NCI-H2081 (cell line): ENCODE results near the gene EGFR.

Experiments
- DNase-seq, 2 experiments: peaks; one replicate each; lab custom pipeline; 2025; lab: John Stamatoyannopoulos, UW

EGFR gene

GRCh38 chr7:55081472-55082227 is 62.8 kb downstream of the EGFR start:
- DNase-seq, result no peak

DNA sequence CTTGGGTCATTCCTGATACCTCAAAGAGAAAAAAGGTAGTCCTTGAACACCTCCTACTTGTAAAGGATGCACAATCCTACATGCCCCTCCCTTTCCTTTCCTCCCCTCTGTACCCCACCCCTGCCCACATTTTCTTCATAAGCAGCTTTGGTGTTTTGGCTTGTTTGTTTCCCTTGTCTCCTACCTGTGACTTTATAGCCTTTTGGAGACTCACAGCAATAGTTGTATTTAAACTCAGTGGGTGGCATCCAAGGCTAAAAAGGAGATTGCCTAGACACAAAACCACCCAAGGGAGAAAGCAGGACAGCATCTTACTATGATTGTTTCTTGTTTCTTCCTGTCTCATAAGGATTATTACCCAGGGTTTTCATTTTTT is 63.4 kb downstream of the EGFR start:
- DNase-seq, result no peak

GRCh38 chr7:55083206-55083605 is 64.4 kb downstream of the EGFR start:
- DNase-seq, result no peak

DNA sequence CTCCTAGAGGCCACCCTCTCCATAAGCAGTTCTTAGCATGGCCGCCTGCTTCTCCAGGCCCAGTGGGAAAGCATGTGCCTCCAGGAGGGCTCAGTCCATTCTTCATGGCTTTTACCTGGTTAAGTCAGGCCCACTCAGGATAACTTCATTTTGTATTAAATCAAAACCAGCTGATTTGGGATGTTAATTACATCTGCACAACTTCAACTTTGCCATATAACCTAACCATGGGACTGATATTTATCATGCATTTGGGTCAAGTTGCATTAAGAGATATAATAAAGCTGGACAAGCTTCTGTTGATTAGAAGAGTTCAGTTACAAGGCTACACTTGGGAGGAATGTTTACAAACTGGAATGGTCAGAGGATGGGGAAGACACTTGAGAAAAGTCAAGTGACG is 65.5 kb downstream of the EGFR start:
- no peak for DNase-seq

DNA sequence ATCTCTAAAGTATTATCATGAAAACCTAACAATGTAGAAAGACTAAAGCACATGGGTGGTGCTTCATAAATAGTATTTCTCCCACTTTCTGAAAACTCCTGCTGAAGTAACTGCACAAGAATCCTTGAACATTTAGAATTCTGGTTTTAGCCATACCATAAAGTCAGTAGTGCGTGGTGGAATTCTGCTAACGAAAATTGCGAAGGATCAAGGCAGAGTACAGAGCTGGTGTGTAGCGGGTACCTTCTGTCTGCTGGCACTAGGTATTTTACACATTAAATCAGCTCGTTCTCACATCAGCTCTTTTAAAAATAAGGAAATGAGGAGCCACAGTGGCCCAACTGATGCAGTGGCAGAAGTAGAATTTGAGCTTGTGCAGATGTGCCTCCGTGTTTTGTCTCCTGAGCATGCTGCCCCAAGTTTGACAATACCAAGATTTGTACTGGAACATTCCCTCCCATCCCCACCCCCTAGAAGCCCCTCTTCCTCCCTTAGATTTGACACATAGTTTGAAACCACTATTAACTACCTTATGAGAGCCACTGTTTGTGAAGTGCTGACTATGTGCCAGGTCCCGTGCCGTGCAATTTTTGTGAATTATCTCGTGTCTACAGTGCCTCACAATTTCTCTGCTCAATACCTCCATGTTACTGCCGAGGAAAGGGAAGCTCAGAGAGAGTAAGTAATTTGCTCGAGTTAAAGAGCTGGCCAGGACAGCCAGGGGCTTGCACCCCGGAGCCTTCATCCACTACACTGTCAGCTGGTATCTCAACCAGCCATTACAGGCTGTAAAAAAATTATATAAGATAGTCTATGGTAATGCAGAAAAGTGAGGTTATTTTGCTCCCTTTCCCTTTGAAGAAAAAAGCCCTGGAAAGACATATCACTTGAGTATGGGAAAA is 66.9 kb downstream of the EGFR start:
- DNase-seq, result no peak

DNA sequence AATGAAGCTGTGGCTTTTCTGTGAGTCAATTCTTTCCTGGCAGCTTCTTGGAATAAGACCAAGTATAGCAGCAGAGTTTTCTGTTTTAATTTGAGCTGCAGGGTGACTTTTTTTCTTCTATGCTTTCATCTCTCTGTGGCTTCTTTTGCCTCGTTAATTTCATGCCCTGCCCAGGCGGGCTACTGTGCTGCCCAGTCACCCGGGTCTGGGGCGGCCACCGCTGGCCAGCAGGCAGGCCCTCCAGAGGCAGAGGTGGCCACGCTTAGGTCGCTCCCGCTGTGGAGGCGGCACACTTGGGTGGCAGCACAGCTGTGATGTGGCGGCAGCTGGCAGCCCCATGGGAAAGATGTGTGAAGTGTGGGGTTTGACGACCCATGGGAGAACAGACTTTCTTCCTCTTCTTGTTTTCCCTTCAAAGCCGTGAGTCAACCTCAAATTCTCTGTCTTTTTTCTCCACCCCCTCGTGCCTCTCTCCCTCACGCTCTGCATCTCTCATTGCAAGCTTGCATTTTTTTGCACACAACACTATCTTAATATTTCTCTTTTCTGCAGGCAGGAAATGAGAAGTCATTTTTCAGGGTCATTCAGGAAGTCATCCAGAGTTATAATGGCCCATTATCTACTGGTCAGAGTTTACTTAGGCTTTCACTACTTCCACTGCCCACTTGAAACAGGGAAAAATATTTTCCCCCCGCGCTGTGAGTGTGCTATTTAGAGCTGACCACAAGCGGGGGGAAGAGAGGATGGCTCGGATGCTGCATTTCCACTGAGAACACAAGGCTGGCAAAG is 67.8 kb downstream of the EGFR start:
- no peak for DNase-seq

DNA sequence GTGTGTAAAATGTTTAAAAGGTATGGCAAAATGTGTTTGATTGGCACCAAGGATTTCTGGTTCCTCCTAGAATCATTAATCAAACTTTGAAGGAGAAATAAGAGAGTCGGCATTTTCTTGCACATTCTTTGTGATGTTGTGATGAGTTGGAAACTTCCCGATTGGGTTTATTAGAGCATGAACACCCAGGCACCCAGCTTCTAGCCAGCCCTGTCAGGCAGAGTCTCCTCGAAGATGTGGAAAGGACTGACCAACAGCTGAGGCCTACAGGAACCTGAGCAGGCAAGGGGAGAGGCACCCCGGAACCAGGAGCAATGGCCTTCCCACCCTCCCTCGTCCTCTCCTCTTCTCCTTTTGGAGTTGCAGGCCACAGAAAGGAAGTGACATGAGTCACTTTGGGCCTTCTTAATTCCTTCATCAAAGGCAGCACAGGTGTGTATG is 68.7 kb downstream of the EGFR start:
- DNase-seq, result no peak

DNA sequence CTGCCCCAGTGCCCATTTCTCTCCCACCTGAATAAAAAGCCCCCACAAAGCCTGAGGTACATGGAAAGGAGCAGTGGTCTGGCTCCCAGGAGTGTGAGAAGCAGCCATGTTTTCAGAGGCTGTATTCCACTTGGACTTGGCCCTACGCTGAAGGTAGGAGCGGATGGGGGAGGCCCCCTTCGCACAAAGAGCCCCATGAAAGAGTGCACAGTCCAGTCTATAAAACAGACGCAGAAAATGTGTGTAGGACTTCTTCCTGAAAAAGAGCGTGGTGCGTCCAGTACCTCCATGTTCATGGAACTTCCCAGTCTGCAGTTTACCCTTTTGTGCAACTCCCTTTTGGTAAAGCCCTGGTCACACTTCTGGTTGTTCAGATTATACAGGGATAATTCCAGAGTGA is 69.3 kb downstream of the EGFR start:
- no peak for DNase-seq

DNA sequence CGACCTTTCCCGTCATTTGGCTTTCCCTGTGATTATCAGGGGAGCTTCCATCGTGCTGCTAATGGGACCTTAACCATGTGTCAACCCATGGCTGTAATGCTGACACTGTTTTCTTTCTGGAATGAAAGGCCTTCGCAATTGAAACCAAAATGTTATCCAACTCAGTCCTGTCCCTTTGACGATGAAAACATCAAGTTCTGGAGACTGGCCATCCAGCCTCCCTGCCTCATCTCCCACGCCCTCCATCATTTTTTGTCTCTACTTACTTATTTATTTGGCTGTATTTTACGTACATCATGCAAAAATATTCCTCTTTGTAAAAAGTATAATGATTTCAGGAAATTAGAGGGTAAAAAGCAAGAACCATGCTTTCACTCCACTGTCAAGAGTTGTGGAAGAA is 69.8 kb downstream of the EGFR start:
- no peak for DNase-seq

- DNase-seq, result no peak
Measured at GRCh38 chr7:55092186-55092974, 73.6 kb downstream of the EGFR start.

GRCh38 chr7:55092975-55093373 is 74.2 kb downstream of the EGFR start:
- no peak for DNase-seq

DNA sequence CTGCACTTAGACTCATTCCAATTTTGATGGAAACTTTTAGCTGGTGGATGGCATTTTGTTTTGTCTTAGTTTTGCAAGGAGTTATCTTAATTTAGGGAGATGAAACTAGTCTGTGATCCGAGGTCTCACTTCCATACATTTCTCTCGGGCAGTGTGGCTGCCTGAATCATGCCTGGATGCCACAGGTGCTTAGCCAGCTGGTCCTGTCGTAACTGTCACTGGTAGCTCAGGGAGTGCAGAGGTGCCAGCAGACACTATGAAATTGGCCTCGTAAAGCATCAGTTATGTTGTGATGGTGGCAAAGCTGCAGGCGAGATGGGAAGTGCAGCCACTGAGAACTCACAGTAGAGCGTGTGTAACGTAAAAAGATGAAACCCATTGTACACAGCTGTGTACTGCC is 74.9 kb downstream of the EGFR start:
- no peak for DNase-seq

GRCh38 chr7:55094092-55094690 is 75.4 kb downstream of the EGFR start:
- DNase-seq, result no peak

DNA sequence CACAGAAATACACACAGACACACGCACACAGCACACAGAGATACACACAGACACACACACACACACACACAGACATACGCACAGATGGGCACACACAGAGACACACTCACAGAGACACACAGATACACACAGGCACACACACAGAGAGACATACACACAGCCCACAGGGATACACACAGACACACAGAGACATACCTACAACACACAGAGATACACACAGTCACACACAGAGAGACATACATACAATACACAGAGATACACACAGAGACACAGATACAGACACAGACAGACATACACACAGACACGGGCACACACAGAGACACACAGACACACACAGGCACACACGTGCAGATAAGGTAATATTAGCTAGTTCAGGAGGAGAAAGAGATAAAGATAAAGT is 76.9 kb downstream of the EGFR start:
- DNase-seq, result no peak

DNA sequence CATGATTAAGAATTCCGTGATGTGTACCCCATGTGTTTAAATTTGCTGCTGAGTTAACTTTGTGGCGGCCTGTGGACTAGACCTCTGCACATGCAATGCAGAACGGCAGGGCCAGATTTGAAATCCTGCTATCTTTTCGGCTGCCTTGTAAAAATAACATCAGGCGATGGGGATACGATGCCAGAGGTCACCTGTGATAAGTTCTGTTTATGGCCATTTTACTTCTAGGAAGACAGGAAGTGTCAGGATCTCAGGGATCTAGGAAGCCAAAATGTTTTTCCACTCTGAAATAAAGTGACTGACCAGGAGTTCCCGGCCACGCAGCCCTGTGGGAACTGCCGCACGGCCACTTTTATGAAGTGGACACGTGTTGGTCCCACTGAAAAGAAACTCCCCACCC is 77.5 kb downstream of the EGFR start:
- no peak for DNase-seq

DNA sequence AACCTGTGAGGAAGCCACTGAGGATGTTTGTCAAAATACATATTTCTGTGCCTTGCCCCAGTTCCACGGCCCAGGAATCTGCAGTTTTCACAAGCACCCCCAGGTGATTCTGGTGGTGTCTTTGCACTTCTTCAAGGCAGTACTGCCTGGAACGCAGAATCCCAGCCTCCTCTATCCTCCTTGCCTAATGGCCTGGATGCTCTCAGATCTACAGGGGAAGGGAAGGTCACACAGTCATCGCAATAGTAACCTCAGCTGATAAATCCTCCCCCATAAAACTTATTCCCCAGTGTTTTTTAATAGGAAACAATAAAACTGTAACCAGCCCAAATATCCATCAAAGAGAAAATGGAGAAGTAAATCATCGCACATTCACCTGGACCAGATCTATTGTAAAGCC is 78.3 kb downstream of the EGFR start:
- DNase-seq, result no peak

- DNase-seq, result no peak
Measured at GRCh38 chr7:55099066-55099820, 80.4 kb downstream of the EGFR start.

DNA sequence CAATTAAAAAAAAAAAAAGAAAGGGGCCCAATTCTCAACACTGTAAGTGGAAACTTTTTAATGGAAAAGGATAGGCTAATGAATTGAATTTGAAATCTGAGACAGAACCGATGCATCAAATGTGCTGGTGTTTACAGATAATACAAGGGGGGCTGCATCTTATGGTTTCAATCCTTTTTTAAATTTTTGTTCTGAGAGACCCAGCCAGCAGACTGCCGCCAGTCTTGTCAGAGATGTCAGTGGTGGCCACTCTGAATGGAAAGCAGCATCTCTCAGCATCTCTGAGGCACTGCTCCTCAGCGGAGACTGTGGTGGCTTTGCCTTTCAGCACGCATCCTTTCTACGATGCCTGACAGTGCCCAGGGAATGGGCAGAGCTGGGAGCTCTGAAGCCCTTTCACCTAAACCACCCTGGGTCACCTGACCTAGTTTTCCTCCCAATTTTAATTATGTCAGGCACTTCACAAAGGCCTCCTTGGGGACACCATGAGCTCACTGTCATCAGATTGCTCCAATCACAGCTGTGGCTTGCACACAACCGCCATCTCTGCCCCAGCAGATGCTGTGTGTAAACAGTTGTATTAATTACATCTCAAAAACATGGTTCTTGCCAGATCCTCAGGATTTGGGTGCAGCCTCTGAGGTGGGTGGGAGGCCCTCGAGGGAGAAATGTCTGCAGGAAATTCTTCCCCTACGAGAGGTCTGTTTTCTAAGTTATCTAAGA is 81.2 kb downstream of the EGFR start:
- no peak for DNase-seq

DNA sequence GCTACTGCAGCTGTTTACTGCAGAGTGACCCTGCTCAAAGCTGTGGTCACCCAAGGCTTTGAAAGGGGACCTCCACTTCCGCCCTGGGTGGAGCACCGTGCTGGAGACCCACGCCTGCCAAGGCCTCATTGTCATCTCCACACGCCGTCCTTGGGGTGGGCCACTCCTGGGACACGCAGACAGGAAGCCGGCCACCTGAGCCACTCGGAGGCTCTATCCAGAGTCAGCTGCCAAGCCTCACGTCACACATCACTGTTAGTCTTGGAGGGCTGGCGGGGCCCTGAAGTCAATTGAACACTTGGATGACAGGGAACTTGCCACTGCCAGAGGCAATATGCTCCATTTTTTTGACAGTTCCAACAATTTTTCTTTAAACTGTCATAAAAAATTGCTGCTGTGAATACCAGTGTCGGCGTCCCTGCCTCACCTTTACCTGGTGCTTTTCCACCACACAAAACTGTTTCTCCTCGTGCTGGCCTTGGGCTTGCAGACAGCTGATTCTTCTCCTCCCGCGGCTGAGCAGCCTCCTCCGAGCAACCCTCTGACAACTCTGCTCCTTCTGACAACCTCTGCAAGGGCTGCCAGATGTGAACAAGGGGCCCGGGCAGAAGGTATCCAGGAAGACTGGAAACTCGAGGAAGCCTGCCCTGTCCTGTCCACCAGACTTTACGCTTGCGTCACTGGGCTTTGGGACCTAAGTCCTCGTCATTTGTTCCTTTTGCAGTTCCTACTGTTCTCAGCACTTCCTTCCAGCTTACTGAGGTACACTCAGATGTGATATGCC is 81.9 kb downstream of the EGFR start:
- DNase-seq, result no peak
